ENCODE results near the gene TGFB2. TPM values are rescaled to one million over a fixed set of nuclear protein-coding genes. Genes with fewer than 3 reads are reported as not detected.

TGFB2 gene
- total and polyA plus RNA-seq, 2 experiments from 2014 or later, result 0.31 to 1.4 TPM

DNA sequence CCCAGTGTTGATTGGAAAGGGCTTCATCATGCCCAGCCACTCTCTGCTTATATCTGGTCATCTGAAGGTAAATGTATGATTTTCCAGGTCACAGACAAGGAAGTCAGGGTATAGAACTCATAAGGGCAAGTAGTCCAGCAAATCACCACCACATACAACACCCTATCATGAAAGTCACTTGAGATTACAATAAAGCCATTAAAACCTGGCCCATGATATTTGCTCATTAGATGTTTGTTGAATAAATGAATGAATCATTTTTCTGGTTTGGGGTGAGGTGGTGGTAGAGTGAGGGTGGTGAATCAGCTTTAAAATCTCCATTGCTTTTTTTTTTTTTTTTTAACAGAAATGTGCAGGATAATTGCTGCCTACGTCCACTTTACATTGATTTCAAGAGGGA, 91.9 kb downstream of the TGFB2 start:
- H3K4me2 ChIP-seq, result no peak overlapping the region
- no peaks in the 10 kb centered on the region for H3K79me2 ChIP-seq (replicated peaks; ENCODE audit: insufficient read depth)
- no peak overlapping the region for H2AFZ ChIP-seq
- no peak overlapping the region for H3K27ac ChIP-seq (ENCODE audit: low read depth)
- Mint-ChIP-seq H3K9me3 (no peaks in the 10 kb centered on the region), H3K4me1 (peaks cover 2% of the 10 kb centered on the region; the same call in 1 of the 3 replicates), H3K36me3 (ENCODE audit: low read depth) (no peaks in the 10 kb centered on the region), H3K27me3 (ENCODE audit: insufficient read depth, low read depth, poor library complexity) (peaks cover 1% of the 10 kb centered on the region), H3K27ac (no peak overlapping the region), H3K4me3 (no peak overlapping the region)
- no peaks in the 10 kb centered on the region for H3K4me1 ChIP-seq (ENCODE audit: insufficient read depth)
- no peaks in the 10 kb centered on the region for H3F3A ChIP-seq (replicated peaks; ENCODE audit: low read depth)
- H3K4me3 ChIP-seq, result no peak overlapping the region
- TF ChIP-seq CREB1 (CRISPR knock-in tag; IDR thresholded peaks at IDR 0.05; ENCODE audit: low read depth), result no peak
- no peak for TF ChIP-seq POLR2AphosphoS5 (IDR thresholded peaks at IDR 0.05; ENCODE audit: low read depth)
- no peak for TF ChIP-seq EZH2phosphoT487 (IDR thresholded peaks at IDR 0.05; ENCODE audit: unreplicated experiment)
- no peak for TF ChIP-seq EZH2 (IDR thresholded peaks at IDR 0.05; ENCODE audit: low read depth, unreplicated experiment)
- TF ChIP-seq STAT1 (IDR thresholded peaks at IDR 0.05; ENCODE audit: unreplicated experiment), result no peak
- TF ChIP-seq, protein P1, sequence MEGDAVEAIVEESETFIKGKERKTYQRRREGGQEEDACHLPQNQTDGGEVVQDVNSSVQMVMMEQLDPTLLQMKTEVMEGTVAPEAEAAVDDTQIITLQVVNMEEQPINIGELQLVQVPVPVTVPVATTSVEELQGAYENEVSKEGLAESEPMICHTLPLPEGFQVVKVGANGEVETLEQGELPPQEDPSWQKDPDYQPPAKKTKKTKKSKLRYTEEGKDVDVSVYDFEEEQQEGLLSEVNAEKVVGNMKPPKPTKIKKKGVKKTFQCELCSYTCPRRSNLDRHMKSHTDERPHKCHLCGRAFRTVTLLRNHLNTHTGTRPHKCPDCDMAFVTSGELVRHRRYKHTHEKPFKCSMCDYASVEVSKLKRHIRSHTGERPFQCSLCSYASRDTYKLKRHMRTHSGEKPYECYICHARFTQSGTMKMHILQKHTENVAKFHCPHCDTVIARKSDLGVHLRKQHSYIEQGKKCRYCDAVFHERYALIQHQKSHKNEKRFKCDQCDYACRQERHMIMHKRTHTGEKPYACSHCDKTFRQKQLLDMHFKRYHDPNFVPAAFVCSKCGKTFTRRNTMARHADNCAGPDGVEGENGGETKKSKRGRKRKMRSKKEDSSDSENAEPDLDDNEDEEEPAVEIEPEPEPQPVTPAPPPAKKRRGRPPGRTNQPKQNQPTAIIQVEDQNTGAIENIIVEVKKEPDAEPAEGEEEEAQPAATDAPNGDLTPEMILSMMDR (conservative IDR thresholded peaks at IDR 0.05; ENCODE audit: low read depth in 2 of 2), result no peak
- TF ChIP-seq, protein P2, sequence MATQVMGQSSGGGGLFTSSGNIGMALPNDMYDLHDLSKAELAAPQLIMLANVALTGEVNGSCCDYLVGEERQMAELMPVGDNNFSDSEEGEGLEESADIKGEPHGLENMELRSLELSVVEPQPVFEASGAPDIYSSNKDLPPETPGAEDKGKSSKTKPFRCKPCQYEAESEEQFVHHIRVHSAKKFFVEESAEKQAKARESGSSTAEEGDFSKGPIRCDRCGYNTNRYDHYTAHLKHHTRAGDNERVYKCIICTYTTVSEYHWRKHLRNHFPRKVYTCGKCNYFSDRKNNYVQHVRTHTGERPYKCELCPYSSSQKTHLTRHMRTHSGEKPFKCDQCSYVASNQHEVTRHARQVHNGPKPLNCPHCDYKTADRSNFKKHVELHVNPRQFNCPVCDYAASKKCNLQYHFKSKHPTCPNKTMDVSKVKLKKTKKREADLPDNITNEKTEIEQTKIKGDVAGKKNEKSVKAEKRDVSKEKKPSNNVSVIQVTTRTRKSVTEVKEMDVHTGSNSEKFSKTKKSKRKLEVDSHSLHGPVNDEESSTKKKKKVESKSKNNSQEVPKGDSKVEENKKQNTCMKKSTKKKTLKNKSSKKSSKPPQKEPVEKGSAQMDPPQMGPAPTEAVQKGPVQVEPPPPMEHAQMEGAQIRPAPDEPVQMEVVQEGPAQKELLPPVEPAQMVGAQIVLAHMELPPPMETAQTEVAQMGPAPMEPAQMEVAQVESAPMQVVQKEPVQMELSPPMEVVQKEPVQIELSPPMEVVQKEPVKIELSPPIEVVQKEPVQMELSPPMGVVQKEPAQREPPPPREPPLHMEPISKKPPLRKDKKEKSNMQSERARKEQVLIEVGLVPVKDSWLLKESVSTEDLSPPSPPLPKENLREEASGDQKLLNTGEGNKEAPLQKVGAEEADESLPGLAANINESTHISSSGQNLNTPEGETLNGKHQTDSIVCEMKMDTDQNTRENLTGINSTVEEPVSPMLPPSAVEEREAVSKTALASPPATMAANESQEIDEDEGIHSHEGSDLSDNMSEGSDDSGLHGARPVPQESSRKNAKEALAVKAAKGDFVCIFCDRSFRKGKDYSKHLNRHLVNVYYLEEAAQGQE (IDR thresholded peaks at IDR 0.05; ENCODE audit: unreplicated experiment), result no peak
- TF ChIP-seq, protein P3, sequence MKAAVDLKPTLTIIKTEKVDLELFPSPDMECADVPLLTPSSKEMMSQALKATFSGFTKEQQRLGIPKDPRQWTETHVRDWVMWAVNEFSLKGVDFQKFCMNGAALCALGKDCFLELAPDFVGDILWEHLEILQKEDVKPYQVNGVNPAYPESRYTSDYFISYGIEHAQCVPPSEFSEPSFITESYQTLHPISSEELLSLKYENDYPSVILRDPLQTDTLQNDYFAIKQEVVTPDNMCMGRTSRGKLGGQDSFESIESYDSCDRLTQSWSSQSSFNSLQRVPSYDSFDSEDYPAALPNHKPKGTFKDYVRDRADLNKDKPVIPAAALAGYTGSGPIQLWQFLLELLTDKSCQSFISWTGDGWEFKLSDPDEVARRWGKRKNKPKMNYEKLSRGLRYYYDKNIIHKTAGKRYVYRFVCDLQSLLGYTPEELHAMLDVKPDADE (IDR thresholded peaks at IDR 0.05), result no peak
- TF ChIP-seq ZNF331 (CRISPR knock-in tag; IDR thresholded peaks at IDR 0.05; ENCODE audit: low read depth), result no peak
- TF ChIP-seq NANOG (IDR thresholded peaks at IDR 0.05; ENCODE audit: borderline replicate concordance), result no peak
- TF ChIP-seq, protein P4, sequence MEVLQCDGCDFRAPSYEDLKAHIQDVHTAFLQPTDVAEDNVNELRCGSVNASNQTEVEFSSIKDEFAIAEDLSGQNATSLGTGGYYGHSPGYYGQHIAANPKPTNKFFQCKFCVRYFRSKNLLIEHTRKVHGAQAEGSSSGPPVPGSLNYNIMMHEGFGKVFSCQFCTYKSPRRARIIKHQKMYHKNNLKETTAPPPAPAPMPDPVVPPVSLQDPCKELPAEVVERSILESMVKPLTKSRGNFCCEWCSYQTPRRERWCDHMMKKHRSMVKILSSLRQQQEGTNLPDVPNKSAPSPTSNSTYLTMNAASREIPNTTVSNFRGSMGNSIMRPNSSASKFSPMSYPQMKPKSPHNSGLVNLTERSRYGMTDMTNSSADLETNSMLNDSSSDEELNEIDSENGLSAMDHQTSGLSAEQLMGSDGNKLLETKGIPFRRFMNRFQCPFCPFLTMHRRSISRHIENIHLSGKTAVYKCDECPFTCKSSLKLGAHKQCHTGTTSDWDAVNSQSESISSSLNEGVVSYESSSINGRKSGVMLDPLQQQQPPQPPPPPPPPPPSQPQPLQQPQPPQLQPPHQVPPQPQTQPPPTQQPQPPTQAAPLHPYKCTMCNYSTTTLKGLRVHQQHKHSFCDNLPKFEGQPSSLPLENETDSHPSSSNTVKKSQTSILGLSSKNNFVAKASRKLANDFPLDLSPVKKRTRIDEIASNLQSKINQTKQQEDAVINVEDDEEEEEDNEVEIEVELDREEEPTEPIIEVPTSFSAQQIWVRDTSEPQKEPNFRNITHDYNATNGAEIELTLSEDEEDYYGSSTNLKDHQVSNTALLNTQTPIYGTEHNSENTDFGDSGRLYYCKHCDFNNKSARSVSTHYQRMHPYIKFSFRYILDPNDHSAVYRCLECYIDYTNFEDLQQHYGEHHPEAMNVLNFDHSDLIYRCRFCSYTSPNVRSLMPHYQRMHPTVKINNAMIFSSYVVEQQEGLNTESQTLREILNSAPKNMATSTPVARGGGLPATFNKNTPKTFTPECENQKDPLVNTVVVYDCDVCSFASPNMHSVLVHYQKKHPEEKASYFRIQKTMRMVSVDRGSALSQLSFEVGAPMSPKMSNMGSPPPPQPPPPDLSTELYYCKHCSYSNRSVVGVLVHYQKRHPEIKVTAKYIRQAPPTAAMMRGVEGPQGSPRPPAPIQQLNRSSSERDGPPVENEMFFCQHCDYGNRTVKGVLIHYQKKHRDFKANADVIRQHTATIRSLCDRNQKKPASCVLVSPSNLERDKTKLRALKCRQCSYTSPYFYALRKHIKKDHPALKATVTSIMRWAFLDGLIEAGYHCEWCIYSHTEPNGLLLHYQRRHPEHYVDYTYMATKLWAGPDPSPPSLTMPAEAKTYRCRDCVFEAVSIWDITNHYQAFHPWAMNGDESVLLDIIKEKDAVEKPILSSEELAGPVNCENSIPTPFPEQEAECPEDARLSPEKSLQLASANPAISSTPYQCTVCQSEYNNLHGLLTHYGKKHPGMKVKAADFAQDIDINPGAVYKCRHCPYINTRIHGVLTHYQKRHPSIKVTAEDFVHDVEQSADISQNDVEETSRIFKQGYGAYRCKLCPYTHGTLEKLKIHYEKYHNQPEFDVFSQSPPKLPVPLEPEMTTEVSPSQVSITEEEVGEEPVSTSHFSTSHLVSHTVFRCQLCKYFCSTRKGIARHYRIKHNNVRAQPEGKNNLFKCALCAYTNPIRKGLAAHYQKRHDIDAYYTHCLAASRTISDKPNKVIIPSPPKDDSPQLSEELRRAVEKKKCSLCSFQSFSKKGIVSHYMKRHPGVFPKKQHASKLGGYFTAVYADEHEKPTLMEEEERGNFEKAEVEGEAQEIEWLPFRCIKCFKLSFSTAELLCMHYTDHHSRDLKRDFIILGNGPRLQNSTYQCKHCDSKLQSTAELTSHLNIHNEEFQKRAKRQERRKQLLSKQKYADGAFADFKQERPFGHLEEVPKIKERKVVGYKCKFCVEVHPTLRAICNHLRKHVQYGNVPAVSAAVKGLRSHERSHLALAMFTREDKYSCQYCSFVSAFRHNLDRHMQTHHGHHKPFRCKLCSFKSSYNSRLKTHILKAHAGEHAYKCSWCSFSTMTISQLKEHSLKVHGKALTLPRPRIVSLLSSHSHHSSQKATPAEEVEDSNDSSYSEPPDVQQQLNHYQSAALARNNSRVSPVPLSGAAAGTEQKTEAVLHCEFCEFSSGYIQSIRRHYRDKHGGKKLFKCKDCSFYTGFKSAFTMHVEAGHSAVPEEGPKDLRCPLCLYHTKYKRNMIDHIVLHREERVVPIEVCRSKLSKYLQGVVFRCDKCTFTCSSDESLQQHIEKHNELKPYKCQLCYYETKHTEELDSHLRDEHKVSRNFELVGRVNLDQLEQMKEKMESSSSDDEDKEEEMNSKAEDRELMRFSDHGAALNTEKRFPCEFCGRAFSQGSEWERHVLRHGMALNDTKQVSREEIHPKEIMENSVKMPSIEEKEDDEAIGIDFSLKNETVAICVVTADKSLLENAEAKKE (CRISPR knock-in tag; IDR thresholded peaks at IDR 0.05), result no peak
- no peak for TF ChIP-seq ZNF114 (CRISPR knock-in tag; IDR thresholded peaks at IDR 0.05)
- no peak for TF ChIP-seq JUNB (IDR thresholded peaks at IDR 0.05; ENCODE audit: unreplicated experiment)
- ATAC-seq (no peak), DNase-seq (ENCODE audit: low spot score) (no peak)
- H3K27me3 ChIP-seq (ENCODE audit: insufficient read depth), result no peaks in the 10 kb centered on the region
- no peaks in the 10 kb centered on the region for H3K36me3 ChIP-seq (ENCODE audit: insufficient read depth)
- H3K9me2 ChIP-seq (ENCODE audit: insufficient read depth), result 0 out of 2 replicates have a peak, but pooled peaks cover 4% of the 10 kb centered on the region
- H4K20me1 ChIP-seq (replicated peaks; ENCODE audit: insufficient read depth), result no peaks in the 10 kb centered on the region

Data from GM23338 (cell line).